A549 (cell line): ENCODE measurements around the gene MON2. TPM values are rescaled to one million over a fixed set of nuclear protein-coding genes. Genes with fewer than 3 reads are reported as not detected.

ENCODE experiments used
- ATAC-seq, 2 experiments: fragments of 200-7000 bp in 1 of 2; fragments of >200 bp in 1 of 2; cut with Nextera tagmentation in 1 of 2; cut with Tn5 transposase in 1 of 2; 3 replicates each; pipeline versions ENCODE4 v1.8.0 to v1.9.1; 2018 to 2020; ENCODE audit warnings: mild to moderate bottlenecking in 1 of 2, moderate library complexity in 1 of 2
- CTCF ChIA-PET: fragments of 300-600 bp; sonication (Branson Sonifier 250); formaldehyde crosslinking; extraction: SDS; loops from one replicate; lab custom pipeline; 2021; ENCODE audit warnings: antibody characterized with exemption, inconsistent platforms; lab: Yijun Ruan, JAX
- POLR2A ChIA-PET: fragments of 350-600 bp; formaldehyde crosslinking; extraction: SDS; loops from one replicate; lab custom pipeline; 2021; ENCODE audit warnings: antibody characterized with exemption, inconsistent platforms; lab: Yijun Ruan, JAX
- DNase-seq, 2 experiments: peaks; one replicate each; pipeline versions ENCODE4 v3.0.0 to v3.0.0-alpha.2; 2011 to 2016; ENCODE audit warnings: low read depth in 1 of 2, low spot score in 1 of 2
- FAIRE-seq: peaks from 2 replicates; lab custom pipeline; 2011; peaks lifted over from hg19 to GRCh38; lab: Jason Lieb, UNC
- H3K27ac ChIP-seq, 2 experiments: fragments of >200 bp; sonication (Bioruptor Twin); formaldehyde crosslinking; 3 replicates each; pipeline ENCODE4 v1.5.1; 2016 to 2017
- H3K4me1 ChIP-seq: fragments of >200 bp; sonication (Bioruptor Twin); formaldehyde crosslinking; 3 replicates; pipeline ENCODE4 v1.6.1; 2016
- H3K4me2 ChIP-seq: fragments of >200 bp; sonication (Bioruptor Twin); formaldehyde crosslinking; 3 replicates; pipeline ENCODE4 v1.6.1; 2016
- H3K4me3 ChIP-seq: fragments of >200 bp; sonication (Bioruptor Twin); formaldehyde crosslinking; 3 replicates; pipeline ENCODE4 v1.5.1; 2016
- H3K9me3 ChIP-seq: fragments of >200 bp; sonication (Bioruptor Twin); formaldehyde crosslinking; 3 replicates; pipeline ENCODE4 v1.6.1; 2016
- BCL3 ChIP-seq: fragments of >200 bp; sonication (Bioruptor Twin); formaldehyde crosslinking; IDR thresholded peaks from 3 replicates; pipeline ENCODE4 v1.6.1; 2016
- CBX2 ChIP-seq: fragments of 200-600 bp; sonication (generic); IDR thresholded peaks from 2 replicates; pipeline ENCODE4 v1.6.1; 2016; ENCODE audit warnings: low read depth, mild to moderate bottlenecking, borderline replicate concordance
- CEBPB ChIP-seq, 2 experiments: fragments of >200 bp in 1 of 2; sonication (Bioruptor Twin) in 1 of 2; formaldehyde crosslinking in 1 of 2; IDR thresholded peaks; 2 replicates each; pipeline ENCODE4 v1.6.1; 2012 to 2016
- CHD2 ChIP-seq: fragments of 150-350 bp; IDR thresholded peaks from 2 replicates; pipeline ENCODE4 v1.6.1; 2014; ENCODE audit warnings: low read length; ENCODE audit not compliant: partially characterized antibody
- CHD4 ChIP-seq: fragments of 200-600 bp; sonication (generic); IDR thresholded peaks from 2 replicates; pipeline ENCODE4 v1.6.1; 2016; ENCODE audit warnings: antibody characterized with exemption, mild to moderate bottlenecking, borderline replicate concordance
- EHMT2 ChIP-seq: fragments of 200-600 bp; sonication (generic); IDR thresholded peaks from 2 replicates; pipeline ENCODE4 v1.6.1; 2016; ENCODE audit warnings: antibody characterized with exemption, low read depth, mild to moderate bottlenecking, moderate library complexity
- ELK1 ChIP-seq: fragments of 150-350 bp; IDR thresholded peaks from 2 replicates; pipeline ENCODE4 v1.6.1; 2014; ENCODE audit warnings: low read depth, mild to moderate bottlenecking, low read length
- ESRRA ChIP-seq: fragments of 150-350 bp; IDR thresholded peaks from 2 replicates; pipeline ENCODE4 v1.6.1; 2014; ENCODE audit warnings: mild to moderate bottlenecking, low read length, borderline replicate concordance
- FOSL2 ChIP-seq, 2 experiments: fragments of 450-650 bp in 1 of 2; fragments of >200 bp in 1 of 2; sonication (Bioruptor Twin) in 1 of 2; formaldehyde crosslinking; IDR thresholded peaks; 2 replicates each; pipeline versions ENCODE4 v1.5.0 to v1.6.1; 2016 to 2020; ENCODE audit warnings: mild to moderate bottlenecking in 1 of 2, moderate library complexity in 1 of 2
- FOXS1 ChIP-seq: fragments of 250-450 bp; sonication (Bioruptor Pico); IDR thresholded peaks from 2 replicates; pipeline ENCODE4 v1.5.0; 2020; ENCODE audit warnings: mild to moderate bottlenecking, moderate library complexity
- GATA3 ChIP-seq: IDR thresholded peaks from 2 replicates; pipeline ENCODE4 v1.6.1; 2012; ENCODE audit warnings: borderline replicate concordance
- HDAC2 ChIP-seq: fragments of 200-600 bp; sonication (generic); IDR thresholded peaks from 2 replicates; pipeline ENCODE4 v1.6.1; 2016
- HOXB5 ChIP-seq: fragments of 250-450 bp; sonication (Bioruptor Pico); IDR thresholded peaks from 2 replicates; pipeline ENCODE4 v1.5.0; 2020; ENCODE audit warnings: mild to moderate bottlenecking, moderate library complexity
- JUN ChIP-seq, 2 experiments: fragments of >200 bp; sonication (Bioruptor Twin); formaldehyde crosslinking; IDR thresholded peaks; 2 replicates in 1 of 2; 3 replicates in 1 of 2; pipeline ENCODE4 v1.6.1; 2016 to 2017
- JUNB ChIP-seq: fragments of >200 bp; sonication (Bioruptor Twin); formaldehyde crosslinking; IDR thresholded peaks from 2 replicates; pipeline ENCODE4 v1.6.1; 2016
- MAZ ChIP-seq: fragments of 150-350 bp; IDR thresholded peaks from 2 replicates; pipeline ENCODE4 v1.6.1; 2014; ENCODE audit warnings: antibody characterized with exemption, low read depth, low read length, borderline replicate concordance
- MYC ChIP-seq: IDR thresholded peaks from 2 replicates; pipeline ENCODE4 v1.6.1; 2012; ENCODE audit warnings: mild to moderate bottlenecking, inconsistent platforms, low read length, improper control_type of control experiment, borderline replicate concordance
- NFE2L2 ChIP-seq: fragments of 150-350 bp; conservative IDR thresholded peaks from 2 replicates; pipeline ENCODE4 v1.6.1; 2014; ENCODE audit warnings: low read length
- NPAS2 ChIP-seq: fragments of 250-450 bp; sonication (Bioruptor Pico); IDR thresholded peaks from 2 replicates; pipeline ENCODE4 v1.8.0; 2022; ENCODE audit warnings: mild to moderate bottlenecking, moderate library complexity, borderline replicate concordance
- NR3C1 ChIP-seq: fragments of >200 bp; sonication (Bioruptor Twin); formaldehyde crosslinking; IDR thresholded peaks from 3 replicates; pipeline ENCODE4 v1.6.1; 2017
- RAD21 ChIP-seq, 2 experiments: fragments of >200 bp in 1 of 2; sonication (Bioruptor Twin) in 1 of 2; formaldehyde crosslinking in 1 of 2; IDR thresholded peaks in 1 of 2; conservative IDR thresholded peaks in 1 of 2; 2 replicates in 1 of 2; 3 replicates in 1 of 2; pipeline ENCODE4 v1.6.1; 2012 to 2018; ENCODE audit warnings: inconsistent platforms in 1 of 2
- RARB ChIP-seq: fragments of 250-450 bp; sonication (Bioruptor Pico); IDR thresholded peaks from 2 replicates; pipeline ENCODE4 v1.8.0; 2021; ENCODE audit warnings: mild to moderate bottlenecking, moderate library complexity
- RCOR1 ChIP-seq: fragments of 150-350 bp; IDR thresholded peaks from 2 replicates; pipeline ENCODE4 v1.6.1; 2014; ENCODE audit warnings: antibody characterized with exemption, low read length, low read depth
- RFX5 ChIP-seq: fragments of 450-650 bp; IDR thresholded peaks from 2 replicates; pipeline ENCODE4 v1.7.1; 2014; ENCODE audit warnings: antibody characterized with exemption, mild to moderate bottlenecking, moderate library complexity
- RNF2 ChIP-seq: fragments of 200-600 bp; sonication (generic); IDR thresholded peaks from 2 replicates; pipeline ENCODE4 v1.6.1; 2016; ENCODE audit warnings: low read depth, mild to moderate bottlenecking, antibody characterized with exemption, moderate library complexity, borderline replicate concordance
- USF2 ChIP-seq: fragments of 450-650 bp; IDR thresholded peaks from 2 replicates; pipeline ENCODE4 v1.6.1; 2014; ENCODE audit warnings: antibody characterized with exemption
- ZSCAN20 ChIP-seq: fragments of 250-450 bp; sonication (Bioruptor Pico); IDR thresholded peaks from 2 replicates; pipeline ENCODE4 v1.8.0; 2022; ENCODE audit warnings: mild to moderate bottlenecking, moderate library complexity
- WGBS: methylation state at CpG from one replicate; pipeline ENCODE4 v1.1.6; 2017; ENCODE audit errors: missing lambda C conversion rate; 5-methylcytosine and 5-hydroxymethylcytosine counted together
- polyA plus RNA-seq, 4 experiments: library from polyadenylated mRNA; depleted of rRNA in 3 of 4; stranded (reverse); fragments of >200 nt; fragmentation: RNase III in 1 of 4; extraction: RNeasy Plus Mini Kit Qiagen cat#74134 plus additional on column Dnase treatment in 1 of 4; gene quantifications; 2 replicates in 3 of 4; 3 replicates in 1 of 4; pipeline ENCODE4 v1.2.3, GENCODE V29; 2011 to 2017

Gene MON2
- polyA plus RNA-seq, 2 of the 4 experiments (the other 2 are of a cell fraction), result 17.1 to 27.7 TPM

GRCh38 chr12:62516927-62517326 is 50.3 kb downstream of the MON2 start:
- peaks cover 13% of the 10 kb centered on the region; the same call in 2 of the 3 replicates for H3K9me3 ChIP-seq
- FAIRE-seq, result no peak
- DNase-seq, result no peak
- no peak for ATAC-seq
- H3K4me1 ChIP-seq, result peaks cover 22% of the 10 kb centered on the region
- ChIA-PET CTCF (no interaction called here), POLR2A (no interaction called here)
- no peak overlapping the region for H3K4me2 ChIP-seq
- TF ChIP-seq JUN (IDR thresholded peaks at IDR 0.05) (no peak), CHD2 (no peak), ZSCAN20 (CRISPR knock-in tag) (no peak), JUNB (no peak), CEBPB (IDR thresholded peaks at IDR 0.05) (no peak), RNF2 (no peak), ESRRA (no peak), BCL3 (no peak), NFE2L2 (no peak), CBX2 (no peak), RFX5 (no peak), MYC (no peak), HDAC2 (no peak), NR3C1 (no peak)
- H3K4me3 ChIP-seq, result no peak overlapping the region
- no peak overlapping the region for H3K27ac ChIP-seq

- no peak overlapping the region for H3K4me2 ChIP-seq
- H3K4me3 ChIP-seq, result no peak overlapping the region
- peaks cover 30% of the 10 kb centered on the region for H3K4me1 ChIP-seq
- ChIA-PET POLR2A (no interaction called here), CTCF (interaction anchor here (1.8 kb wide), 1 partner anchor 80 kb away, joined by 8 read pairs; no protein-coding TSS in a partner anchor)
- DNase-seq (no peak), FAIRE-seq (no peak), ATAC-seq (no peak)
- TF ChIP-seq NPAS2 (CRISPR knock-in tag), result no peak
- TF ChIP-seq GATA3, result no peak
- TF ChIP-seq ZSCAN20 (CRISPR knock-in tag), result no peak
- TF ChIP-seq CBX2, result no peak
- no peak for TF ChIP-seq RFX5
- no peak for TF ChIP-seq HOXB5 (CRISPR knock-in tag)
- TF ChIP-seq RAD21 (conservative IDR thresholded peaks at IDR 0.05 in 1 of 2, IDR thresholded peaks at IDR 0.05 in 1 of 2), result no peak
- TF ChIP-seq EHMT2, result no peak
- no peak for TF ChIP-seq CHD4
- no peak for TF ChIP-seq MAZ
- no peak for TF ChIP-seq FOXS1
- no peak for TF ChIP-seq RARB (CRISPR knock-in tag)
- TF ChIP-seq RCOR1, result no peak
- no peak for TF ChIP-seq USF2
- TF ChIP-seq ELK1, result no peak
- no peak for TF ChIP-seq FOSL2 (IDR thresholded peaks at IDR 0.05)
- TF ChIP-seq FOSL2 (CRISPR knock-in tag; IDR thresholded peaks at IDR 0.05), result no peak
- no peak for TF ChIP-seq CEBPB (IDR thresholded peaks at IDR 0.05)
- no peak overlapping the region; a peak in 1 of 6 replicates for H3K27ac ChIP-seq
- H3K9me3 ChIP-seq, result peaks cover 8% of the 10 kb centered on the region; the same call in 2 of the 3 replicates
- WGBS, result 93% methylated on average over 2 of the region's 2 CpGs
Observed at GRCh38 chr12:62517887-62518286, 51.3 kb downstream of the MON2 start.
